Progenitor cell of endocrine pancreas (in vitro differentiated cells): Measurements from ENCODE around the gene NT5C2. TPM values are rescaled to one million over a fixed set of nuclear protein-coding genes. Genes with fewer than 3 reads are reported as not detected.

Experiments used
- DNase-seq: peaks from one replicate; pipeline ENCODE4 v3.0.0; 2021; ENCODE audit warnings: low spot score; ENCODE audit not compliant: unreplicated experiment
- H3K27ac Mint-ChIP-seq: 2 replicates; pipeline ENCODE4 v1.8.0; 2021; ENCODE audit warnings: mild to moderate bottlenecking, moderate library complexity, mixed read lengths
- H3K27me3 Mint-ChIP-seq: 2 replicates; pipeline ENCODE4 v1.8.0; 2021; ENCODE audit warnings: mixed read lengths
- H3K36me3 Mint-ChIP-seq: 2 replicates; pipeline ENCODE4 v1.8.0; 2022; ENCODE audit warnings: mixed read lengths; ENCODE audit not compliant: insufficient read depth
- H3K4me1 Mint-ChIP-seq: 2 replicates; pipeline ENCODE4 v1.8.0; 2021; ENCODE audit warnings: low read depth, mixed read lengths
- H3K4me3 Mint-ChIP-seq: 2 replicates; pipeline ENCODE4 v1.8.0; 2021; ENCODE audit warnings: low read depth, mild to moderate bottlenecking, moderate library complexity, mixed read lengths
- H3K9me3 Mint-ChIP-seq: 2 replicates; pipeline ENCODE4 v1.8.0; 2021; ENCODE audit warnings: low read depth, mixed read lengths
- total RNA-seq: library from RNA; stranded (reverse); gene quantifications from 2 replicates; pipeline ENCODE4 v1.2.1, GENCODE V29; 2021
- TF ChIP-seq, protein P1 (sequence below): fragments of 200-600 bp; sonication (generic); IDR thresholded peaks from one replicate; pipeline ENCODE4 v1.5.0; 2021; ENCODE audit warnings: antibody characterized with exemption, mild to moderate bottlenecking; ENCODE audit not compliant: unreplicated experiment

The NT5C2 gene
- total RNA-seq, 1 donor from 2014 or later = 131 TPM

- Mint-ChIP-seq H3K36me3 (no peaks in the 10 kb centered on the region), H3K27ac (no peak overlapping the region), H3K4me3 (no peak overlapping the region), H3K4me1 (peaks cover 3% of the 10 kb centered on the region), H3K9me3 (no peaks in the 10 kb centered on the region), H3K27me3 (no peaks in the 10 kb centered on the region)
- no peak for DNase-seq
- TF ChIP-seq, protein P1, sequence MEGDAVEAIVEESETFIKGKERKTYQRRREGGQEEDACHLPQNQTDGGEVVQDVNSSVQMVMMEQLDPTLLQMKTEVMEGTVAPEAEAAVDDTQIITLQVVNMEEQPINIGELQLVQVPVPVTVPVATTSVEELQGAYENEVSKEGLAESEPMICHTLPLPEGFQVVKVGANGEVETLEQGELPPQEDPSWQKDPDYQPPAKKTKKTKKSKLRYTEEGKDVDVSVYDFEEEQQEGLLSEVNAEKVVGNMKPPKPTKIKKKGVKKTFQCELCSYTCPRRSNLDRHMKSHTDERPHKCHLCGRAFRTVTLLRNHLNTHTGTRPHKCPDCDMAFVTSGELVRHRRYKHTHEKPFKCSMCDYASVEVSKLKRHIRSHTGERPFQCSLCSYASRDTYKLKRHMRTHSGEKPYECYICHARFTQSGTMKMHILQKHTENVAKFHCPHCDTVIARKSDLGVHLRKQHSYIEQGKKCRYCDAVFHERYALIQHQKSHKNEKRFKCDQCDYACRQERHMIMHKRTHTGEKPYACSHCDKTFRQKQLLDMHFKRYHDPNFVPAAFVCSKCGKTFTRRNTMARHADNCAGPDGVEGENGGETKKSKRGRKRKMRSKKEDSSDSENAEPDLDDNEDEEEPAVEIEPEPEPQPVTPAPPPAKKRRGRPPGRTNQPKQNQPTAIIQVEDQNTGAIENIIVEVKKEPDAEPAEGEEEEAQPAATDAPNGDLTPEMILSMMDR = no peak
These were observed 152.7 kb downstream of the NT5C2 start for GRCh38 chr10:103040418-103040817.

GRCh38 chr10:103038570-103038969, 154.5 kb downstream of the NT5C2 start:
- Mint-ChIP-seq H3K27me3 (no peaks in the 10 kb centered on the region), H3K36me3 (no peaks in the 10 kb centered on the region), H3K4me1 (peaks cover 3% of the 10 kb centered on the region), H3K4me3 (no peak overlapping the region), H3K9me3 (no peaks in the 10 kb centered on the region), H3K27ac (no peak overlapping the region)
- TF ChIP-seq, protein P1 = no peak
- no peak for DNase-seq

Other genes with a start within 250 kb of the NT5C2 start
- not detected in 2 replicates for gene RPEL1, start 52.6 kb upstream of the NT5C2 start, total RNA-seq
- 6.2 TPM in 2 replicates for gene INA, start 83.9 kb upstream of the NT5C2 start, total RNA-seq
- gene PCGF6, start 157.9 kb upstream of the NT5C2 start, total RNA-seq = 13.4 and 14.0 TPM in 2 replicates
- gene TAF5, start 174.7 kb upstream of the NT5C2 start, total RNA-seq = 7.7 and 8.9 TPM in 2 replicates
- 251 and 264 TPM in 2 replicates for gene ATP5MK, start 203.2 kb upstream of the NT5C2 start, total RNA-seq
- gene PDCD11, start 203.4 kb upstream of the NT5C2 start, total RNA-seq = 56.1 and 58.1 TPM in 2 replicates